ENCODE data around the gene TMEM119. TPM values are rescaled to one million over a fixed set of nuclear protein-coding genes. Genes with fewer than 3 reads are reported as not detected.

The TMEM119 gene
- total and polyA plus RNA-seq, 9 of the 15 experiments (the other 6 are each of a cell fraction or from before 2014, with no cell fraction given): 0.18 TPM; not detected in 8

DNA sequence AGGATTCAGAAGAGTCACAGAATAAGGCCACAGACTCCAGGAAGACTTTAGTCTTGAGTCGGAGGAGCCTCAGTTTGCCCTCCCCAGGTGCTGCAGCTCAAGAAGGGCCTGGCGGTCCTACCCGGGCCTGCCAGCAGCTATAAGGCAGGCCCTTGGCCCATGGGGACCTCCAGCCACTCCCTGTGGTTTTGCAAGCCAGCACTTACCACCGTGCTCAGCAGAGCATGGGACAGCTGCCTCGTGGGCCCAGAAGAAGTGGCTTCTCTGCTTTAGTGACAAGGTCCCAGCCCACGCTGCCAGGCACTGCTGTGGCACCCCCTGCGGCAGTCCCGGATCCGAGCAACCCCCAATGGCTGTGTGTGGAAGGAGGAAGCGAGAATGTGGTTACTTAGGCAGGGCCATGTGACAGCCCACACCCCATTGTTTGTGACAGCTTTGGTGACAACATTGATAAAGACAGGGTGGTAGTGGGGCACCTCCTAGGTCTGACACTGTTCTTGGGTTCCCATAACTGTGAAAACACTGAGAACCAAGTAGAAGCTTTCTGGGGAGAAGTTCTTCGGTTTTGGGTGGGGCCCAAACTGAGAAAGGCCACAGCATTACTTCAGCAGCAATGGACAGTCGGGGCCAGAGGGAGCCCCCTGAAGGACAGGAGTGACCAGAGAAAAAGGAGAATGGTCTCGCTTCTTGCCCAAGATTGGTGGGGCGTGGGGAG is 35.8 kb upstream of the TMEM119 start, which contains the start of gene SELPLG (continued):
- TF ChIP-seq, protein P1, sequence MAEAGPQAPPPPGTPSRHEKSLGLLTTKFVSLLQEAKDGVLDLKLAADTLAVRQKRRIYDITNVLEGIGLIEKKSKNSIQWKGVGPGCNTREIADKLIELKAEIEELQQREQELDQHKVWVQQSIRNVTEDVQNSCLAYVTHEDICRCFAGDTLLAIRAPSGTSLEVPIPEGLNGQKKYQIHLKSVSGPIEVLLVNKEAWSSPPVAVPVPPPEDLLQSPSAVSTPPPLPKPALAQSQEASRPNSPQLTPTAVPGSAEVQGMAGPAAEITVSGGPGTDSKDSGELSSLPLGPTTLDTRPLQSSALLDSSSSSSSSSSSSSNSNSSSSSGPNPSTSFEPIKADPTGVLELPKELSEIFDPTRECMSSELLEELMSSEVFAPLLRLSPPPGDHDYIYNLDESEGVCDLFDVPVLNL (CRISPR knock-in tag; IDR thresholded peaks at IDR 0.05; ENCODE audit: low read depth): no peak
- TF ChIP-seq, protein P2, sequence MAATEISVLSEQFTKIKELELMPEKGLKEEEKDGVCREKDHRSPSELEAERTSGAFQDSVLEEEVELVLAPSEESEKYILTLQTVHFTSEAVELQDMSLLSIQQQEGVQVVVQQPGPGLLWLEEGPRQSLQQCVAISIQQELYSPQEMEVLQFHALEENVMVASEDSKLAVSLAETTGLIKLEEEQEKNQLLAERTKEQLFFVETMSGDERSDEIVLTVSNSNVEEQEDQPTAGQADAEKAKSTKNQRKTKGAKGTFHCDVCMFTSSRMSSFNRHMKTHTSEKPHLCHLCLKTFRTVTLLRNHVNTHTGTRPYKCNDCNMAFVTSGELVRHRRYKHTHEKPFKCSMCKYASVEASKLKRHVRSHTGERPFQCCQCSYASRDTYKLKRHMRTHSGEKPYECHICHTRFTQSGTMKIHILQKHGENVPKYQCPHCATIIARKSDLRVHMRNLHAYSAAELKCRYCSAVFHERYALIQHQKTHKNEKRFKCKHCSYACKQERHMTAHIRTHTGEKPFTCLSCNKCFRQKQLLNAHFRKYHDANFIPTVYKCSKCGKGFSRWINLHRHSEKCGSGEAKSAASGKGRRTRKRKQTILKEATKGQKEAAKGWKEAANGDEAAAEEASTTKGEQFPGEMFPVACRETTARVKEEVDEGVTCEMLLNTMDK (IDR thresholded peaks at IDR 0.05; ENCODE audit: borderline replicate concordance, insufficient read depth, low read depth, low read length, poor library complexity, severe bottlenecking): no peak
- TF ChIP-seq HNRNPH1 (optimal IDR thresholded peaks at IDR 0.05; ENCODE audit: low read depth, low read length) (no peak), SMAD3 (CRISPR knock-in tag; conservative IDR thresholded peaks at IDR 0.05) (0 out of 2 replicates have a peak, but pooled peaks have one; percentile 8), TCF7L2 (IDR thresholded peaks at IDR 0.05; ENCODE audit: low read depth, low read length) (no peak), TCF3 (CRISPR knock-in tag; IDR thresholded peaks at IDR 0.05) (no peak), NRF1 (conservative IDR thresholded peaks at IDR 0.05 in 1 of 2, IDR thresholded peaks at IDR 0.05 in 1 of 2) (no peak), RAD21 (CRISPR knock-in tag; conservative IDR thresholded peaks at IDR 0.05 in 1 of 2, IDR thresholded peaks at IDR 0.05 in 1 of 2) (no peak), TCF7 (IDR thresholded peaks at IDR 0.05; ENCODE audit: borderline replicate concordance) (no peak), KLF6 (CRISPR knock-in tag; IDR thresholded peaks at IDR 0.05; ENCODE audit: borderline replicate concordance) (peak; percentile 83), TFAM (CRISPR knock-in tag; conservative IDR thresholded peaks at IDR 0.05) (no peak), EGR1 (conservative IDR thresholded peaks at IDR 0.05) (no peak), ZNF146 (CRISPR knock-in tag; IDR thresholded peaks at IDR 0.05; ENCODE audit: unreplicated experiment) (no peak), POLR2B (IDR thresholded peaks at IDR 0.05; ENCODE audit: low read depth, partially characterized antibody) (no peak), ZNF699 (CRISPR knock-in tag; IDR thresholded peaks at IDR 0.05; ENCODE audit: insufficient replicate concordance) (no peak), SAFB (IDR thresholded peaks at IDR 0.05; ENCODE audit: borderline replicate concordance, low read depth, low read length) (no peak), GABPB2 (CRISPR knock-in tag; conservative IDR thresholded peaks at IDR 0.05) (no peak; the same call in 1 of the 2 replicates), CSDE1 (IDR thresholded peaks at IDR 0.05) (no peak), ZNF695 (CRISPR knock-in tag; IDR thresholded peaks at IDR 0.05) (peak; percentile 41; the same call in 1 of the 2 replicates)
- TF ChIP-seq, protein P3, sequence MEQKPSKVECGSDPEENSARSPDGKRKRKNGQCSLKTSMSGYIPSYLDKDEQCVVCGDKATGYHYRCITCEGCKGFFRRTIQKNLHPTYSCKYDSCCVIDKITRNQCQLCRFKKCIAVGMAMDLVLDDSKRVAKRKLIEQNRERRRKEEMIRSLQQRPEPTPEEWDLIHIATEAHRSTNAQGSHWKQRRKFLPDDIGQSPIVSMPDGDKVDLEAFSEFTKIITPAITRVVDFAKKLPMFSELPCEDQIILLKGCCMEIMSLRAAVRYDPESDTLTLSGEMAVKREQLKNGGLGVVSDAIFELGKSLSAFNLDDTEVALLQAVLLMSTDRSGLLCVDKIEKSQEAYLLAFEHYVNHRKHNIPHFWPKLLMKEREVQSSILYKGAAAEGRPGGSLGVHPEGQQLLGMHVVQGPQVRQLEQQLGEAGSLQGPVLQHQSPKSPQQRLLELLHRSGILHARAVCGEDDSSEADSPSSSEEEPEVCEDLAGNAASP (IDR thresholded peaks at IDR 0.05): no peak
- TF ChIP-seq, protein P4, sequence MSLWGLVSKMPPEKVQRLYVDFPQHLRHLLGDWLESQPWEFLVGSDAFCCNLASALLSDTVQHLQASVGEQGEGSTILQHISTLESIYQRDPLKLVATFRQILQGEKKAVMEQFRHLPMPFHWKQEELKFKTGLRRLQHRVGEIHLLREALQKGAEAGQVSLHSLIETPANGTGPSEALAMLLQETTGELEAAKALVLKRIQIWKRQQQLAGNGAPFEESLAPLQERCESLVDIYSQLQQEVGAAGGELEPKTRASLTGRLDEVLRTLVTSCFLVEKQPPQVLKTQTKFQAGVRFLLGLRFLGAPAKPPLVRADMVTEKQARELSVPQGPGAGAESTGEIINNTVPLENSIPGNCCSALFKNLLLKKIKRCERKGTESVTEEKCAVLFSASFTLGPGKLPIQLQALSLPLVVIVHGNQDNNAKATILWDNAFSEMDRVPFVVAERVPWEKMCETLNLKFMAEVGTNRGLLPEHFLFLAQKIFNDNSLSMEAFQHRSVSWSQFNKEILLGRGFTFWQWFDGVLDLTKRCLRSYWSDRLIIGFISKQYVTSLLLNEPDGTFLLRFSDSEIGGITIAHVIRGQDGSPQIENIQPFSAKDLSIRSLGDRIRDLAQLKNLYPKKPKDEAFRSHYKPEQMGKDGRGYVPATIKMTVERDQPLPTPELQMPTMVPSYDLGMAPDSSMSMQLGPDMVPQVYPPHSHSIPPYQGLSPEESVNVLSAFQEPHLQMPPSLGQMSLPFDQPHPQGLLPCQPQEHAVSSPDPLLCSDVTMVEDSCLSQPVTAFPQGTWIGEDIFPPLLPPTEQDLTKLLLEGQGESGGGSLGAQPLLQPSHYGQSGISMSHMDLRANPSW (CRISPR knock-in tag; IDR thresholded peaks at IDR 0.05): no peak
